ENCODE measurements around the gene CDK14. TPM values are rescaled to one million over a fixed set of nuclear protein-coding genes. Genes with fewer than 3 reads are reported as not detected.

The CDK14 gene
- total RNA-seq, 1 experiment from 2014 or later = 57.9 TPM

DNA sequence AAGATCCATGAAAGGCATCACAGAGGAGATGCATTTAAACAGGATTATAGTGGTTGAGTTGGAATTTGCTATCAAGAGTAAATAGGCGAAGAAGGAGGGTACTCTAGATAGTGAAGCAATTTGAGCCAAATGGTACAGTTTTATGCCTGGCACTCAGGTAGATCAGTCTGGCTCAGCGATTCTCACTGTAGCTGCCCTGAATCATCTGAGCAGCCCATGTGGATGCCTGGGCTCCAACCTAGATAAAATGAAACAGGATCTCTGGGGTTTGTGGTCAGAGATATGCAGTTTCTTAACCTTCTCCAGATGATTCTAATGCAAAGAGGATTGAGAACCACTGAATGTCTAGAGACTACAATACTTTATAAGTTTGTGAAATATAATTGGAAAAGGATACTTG is 386.1 kb downstream of the CDK14 start:
- TF ChIP-seq ZNF232 (CRISPR knock-in tag; IDR thresholded peaks at IDR 0.05) = no peak
- TF ChIP-seq, protein P1, sequence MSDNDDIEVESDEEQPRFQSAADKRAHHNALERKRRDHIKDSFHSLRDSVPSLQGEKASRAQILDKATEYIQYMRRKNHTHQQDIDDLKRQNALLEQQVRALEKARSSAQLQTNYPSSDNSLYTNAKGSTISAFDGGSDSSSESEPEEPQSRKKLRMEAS (CRISPR knock-in tag; IDR thresholded peaks at IDR 0.05) = no peak
- no peak for TF ChIP-seq ELF4 (CRISPR knock-in tag; IDR thresholded peaks at IDR 0.05; ENCODE audit: low read depth)
- TF ChIP-seq EMX1 (CRISPR knock-in tag; IDR thresholded peaks at IDR 0.05) = no peak
- no peak for TF ChIP-seq ZNF317 (CRISPR knock-in tag; IDR thresholded peaks at IDR 0.05; ENCODE audit: borderline replicate concordance, low read depth)
- TF ChIP-seq SMAD4 (CRISPR knock-in tag; IDR thresholded peaks at IDR 0.05) = no peak

DNA sequence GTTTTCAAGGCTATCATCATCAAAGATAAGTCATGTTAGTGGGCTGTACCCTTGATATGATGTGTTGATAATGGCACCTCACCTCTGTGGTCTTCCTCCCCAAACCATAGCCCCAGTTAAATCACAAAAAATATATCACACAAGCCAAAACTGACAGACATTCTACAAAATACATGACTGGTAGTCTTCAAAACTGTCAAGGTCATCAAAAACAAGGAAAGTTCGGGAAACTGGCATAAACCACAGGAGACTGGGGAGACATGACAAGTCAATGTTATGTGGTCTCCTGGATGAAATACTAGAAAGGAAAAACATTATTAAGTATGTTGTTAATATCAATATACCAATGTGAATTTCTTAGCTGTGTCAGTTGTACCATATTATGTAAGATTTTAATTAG is 388.6 kb downstream of the CDK14 start:
- CTCF ChIA-PET = no interaction called here

More for the DNA sequence above, 386.1 kb downstream of the CDK14 start:
- ChIA-PET POLR2A (no interaction called here), CTCF (no interaction called here)
- ATAC-seq (no peak), DNase-seq (ENCODE audit: low spot score) (no peak)
- Mint-ChIP-seq H3K36me3 (peaks cover 28% of the 10 kb centered on the region), H3K4me3 (no peak overlapping the region), H3K27ac (no peak overlapping the region), H3K9me3 (peaks cover 30% of the 10 kb centered on the region), H3K4me1 (no peaks in the 10 kb centered on the region), H3K27me3 (ENCODE audit: low read depth) (no peaks in the 10 kb centered on the region)

More for the DNA sequence above, 388.6 kb downstream of the CDK14 start:
- no peaks in the 10 kb centered on the region for H3K4me1 Mint-ChIP-seq
- H3K27ac Mint-ChIP-seq = no peak overlapping the region
- H3K9me3 Mint-ChIP-seq = peaks cover 26% of the 10 kb centered on the region
- TF ChIP-seq, protein P2, sequence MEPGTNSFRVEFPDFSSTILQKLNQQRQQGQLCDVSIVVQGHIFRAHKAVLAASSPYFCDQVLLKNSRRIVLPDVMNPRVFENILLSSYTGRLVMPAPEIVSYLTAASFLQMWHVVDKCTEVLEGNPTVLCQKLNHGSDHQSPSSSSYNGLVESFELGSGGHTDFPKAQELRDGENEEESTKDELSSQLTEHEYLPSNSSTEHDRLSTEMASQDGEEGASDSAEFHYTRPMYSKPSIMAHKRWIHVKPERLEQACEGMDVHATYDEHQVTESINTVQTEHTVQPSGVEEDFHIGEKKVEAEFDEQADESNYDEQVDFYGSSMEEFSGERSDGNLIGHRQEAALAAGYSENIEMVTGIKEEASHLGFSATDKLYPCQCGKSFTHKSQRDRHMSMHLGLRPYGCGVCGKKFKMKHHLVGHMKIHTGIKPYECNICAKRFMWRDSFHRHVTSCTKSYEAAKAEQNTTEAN (CRISPR knock-in tag; IDR thresholded peaks at IDR 0.05) = no peak
- TF ChIP-seq, protein P3, sequence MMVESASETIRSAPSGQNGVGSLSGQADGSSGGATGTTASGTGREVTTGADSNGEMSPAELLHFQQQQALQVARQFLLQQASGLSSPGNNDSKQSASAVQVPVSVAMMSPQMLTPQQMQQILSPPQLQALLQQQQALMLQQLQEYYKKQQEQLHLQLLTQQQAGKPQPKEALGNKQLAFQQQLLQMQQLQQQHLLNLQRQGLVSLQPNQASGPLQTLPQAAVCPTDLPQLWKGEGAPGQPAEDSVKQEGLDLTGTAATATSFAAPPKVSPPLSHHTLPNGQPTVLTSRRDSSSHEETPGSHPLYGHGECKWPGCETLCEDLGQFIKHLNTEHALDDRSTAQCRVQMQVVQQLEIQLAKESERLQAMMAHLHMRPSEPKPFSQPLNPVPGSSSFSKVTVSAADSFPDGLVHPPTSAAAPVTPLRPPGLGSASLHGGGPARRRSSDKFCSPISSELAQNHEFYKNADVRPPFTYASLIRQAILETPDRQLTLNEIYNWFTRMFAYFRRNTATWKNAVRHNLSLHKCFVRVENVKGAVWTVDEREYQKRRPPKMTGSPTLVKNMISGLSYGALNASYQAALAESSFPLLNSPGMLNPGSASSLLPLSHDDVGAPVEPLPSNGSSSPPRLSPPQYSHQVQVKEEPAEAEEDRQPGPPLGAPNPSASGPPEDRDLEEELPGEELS (CRISPR knock-in tag; IDR thresholded peaks at IDR 0.05) = no peak
- TF ChIP-seq, protein P1 (CRISPR knock-in tag; IDR thresholded peaks at IDR 0.05) = no peak
- TF ChIP-seq, protein P4, sequence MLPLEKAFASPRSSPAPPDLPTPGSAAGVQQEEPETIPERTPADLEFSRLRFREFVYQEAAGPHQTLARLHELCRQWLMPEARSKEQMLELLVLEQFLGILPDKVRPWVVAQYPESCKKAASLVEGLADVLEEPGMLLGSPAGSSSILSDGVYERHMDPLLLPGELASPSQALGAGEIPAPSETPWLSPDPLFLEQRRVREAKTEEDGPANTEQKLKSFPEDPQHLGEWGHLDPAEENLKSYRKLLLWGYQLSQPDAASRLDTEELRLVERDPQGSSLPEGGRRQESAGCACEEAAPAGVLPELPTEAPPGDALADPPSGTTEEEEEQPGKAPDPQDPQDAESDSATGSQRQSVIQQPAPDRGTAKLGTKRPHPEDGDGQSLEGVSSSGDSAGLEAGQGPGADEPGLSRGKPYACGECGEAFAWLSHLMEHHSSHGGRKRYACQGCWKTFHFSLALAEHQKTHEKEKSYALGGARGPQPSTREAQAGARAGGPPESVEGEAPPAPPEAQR (CRISPR knock-in tag; IDR thresholded peaks at IDR 0.05) = no peak
- TF ChIP-seq ZBTB21 (CRISPR knock-in tag; IDR thresholded peaks at IDR 0.05; ENCODE audit: borderline replicate concordance) (no peak), SOX15 (CRISPR knock-in tag; IDR thresholded peaks at IDR 0.05) (no peak), ZNF232 (CRISPR knock-in tag; IDR thresholded peaks at IDR 0.05) (no peak), EMX1 (CRISPR knock-in tag; IDR thresholded peaks at IDR 0.05) (no peak), KAT7 (CRISPR knock-in tag; IDR thresholded peaks at IDR 0.05; ENCODE audit: borderline replicate concordance) (no peak), CREM (CRISPR knock-in tag; IDR thresholded peaks at IDR 0.05) (no peak), GRHL2 (CRISPR knock-in tag; IDR thresholded peaks at IDR 0.05; ENCODE audit: insufficient replicate concordance, severe bottlenecking) (no peak), MXD4 (CRISPR knock-in tag; IDR thresholded peaks at IDR 0.05; ENCODE audit: borderline replicate concordance) (no peak)
- TF ChIP-seq, protein P5, sequence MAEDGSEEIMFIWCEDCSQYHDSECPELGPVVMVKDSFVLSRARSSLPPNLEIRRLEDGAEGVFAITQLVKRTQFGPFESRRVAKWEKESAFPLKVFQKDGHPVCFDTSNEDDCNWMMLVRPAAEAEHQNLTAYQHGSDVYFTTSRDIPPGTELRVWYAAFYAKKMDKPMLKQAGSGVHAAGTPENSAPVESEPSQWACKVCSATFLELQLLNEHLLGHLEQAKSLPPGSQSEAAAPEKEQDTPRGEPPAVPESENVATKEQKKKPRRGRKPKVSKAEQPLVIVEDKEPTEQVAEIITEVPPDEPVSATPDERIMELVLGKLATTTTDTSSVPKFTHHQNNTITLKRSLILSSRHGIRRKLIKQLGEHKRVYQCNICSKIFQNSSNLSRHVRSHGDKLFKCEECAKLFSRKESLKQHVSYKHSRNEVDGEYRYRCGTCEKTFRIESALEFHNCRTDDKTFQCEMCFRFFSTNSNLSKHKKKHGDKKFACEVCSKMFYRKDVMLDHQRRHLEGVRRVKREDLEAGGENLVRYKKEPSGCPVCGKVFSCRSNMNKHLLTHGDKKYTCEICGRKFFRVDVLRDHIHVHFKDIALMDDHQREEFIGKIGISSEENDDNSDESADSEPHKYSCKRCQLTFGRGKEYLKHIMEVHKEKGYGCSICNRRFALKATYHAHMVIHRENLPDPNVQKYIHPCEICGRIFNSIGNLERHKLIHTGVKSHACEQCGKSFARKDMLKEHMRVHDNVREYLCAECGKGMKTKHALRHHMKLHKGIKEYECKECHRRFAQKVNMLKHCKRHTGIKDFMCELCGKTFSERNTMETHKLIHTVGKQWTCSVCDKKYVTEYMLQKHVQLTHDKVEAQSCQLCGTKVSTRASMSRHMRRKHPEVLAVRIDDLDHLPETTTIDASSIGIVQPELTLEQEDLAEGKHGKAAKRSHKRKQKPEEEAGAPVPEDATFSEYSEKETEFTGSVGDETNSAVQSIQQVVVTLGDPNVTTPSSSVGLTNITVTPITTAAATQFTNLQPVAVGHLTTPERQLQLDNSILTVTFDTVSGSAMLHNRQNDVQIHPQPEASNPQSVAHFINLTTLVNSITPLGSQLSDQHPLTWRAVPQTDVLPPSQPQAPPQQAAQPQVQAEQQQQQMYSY (CRISPR knock-in tag; IDR thresholded peaks at IDR 0.05) = no peak
- TF ChIP-seq, protein P6, sequence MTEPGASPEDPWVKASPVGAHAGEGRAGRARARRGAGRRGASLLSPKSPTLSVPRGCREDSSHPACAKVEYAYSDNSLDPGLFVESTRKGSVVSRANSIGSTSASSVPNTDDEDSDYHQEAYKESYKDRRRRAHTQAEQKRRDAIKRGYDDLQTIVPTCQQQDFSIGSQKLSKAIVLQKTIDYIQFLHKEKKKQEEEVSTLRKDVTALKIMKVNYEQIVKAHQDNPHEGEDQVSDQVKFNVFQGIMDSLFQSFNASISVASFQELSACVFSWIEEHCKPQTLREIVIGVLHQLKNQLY (CRISPR knock-in tag; IDR thresholded peaks at IDR 0.05) = no peak
- DNase-seq (ENCODE audit: low spot score) (no peak), ATAC-seq (no peak)
- POLR2A ChIA-PET = no interaction called here
- H3K4me3 Mint-ChIP-seq = no peak overlapping the region
- peaks cover 24% of the 10 kb centered on the region for H3K36me3 Mint-ChIP-seq
- H3K27me3 Mint-ChIP-seq (ENCODE audit: low read depth) = no peaks in the 10 kb centered on the region
